ENCODE data around the gene LCN2.

DNA sequence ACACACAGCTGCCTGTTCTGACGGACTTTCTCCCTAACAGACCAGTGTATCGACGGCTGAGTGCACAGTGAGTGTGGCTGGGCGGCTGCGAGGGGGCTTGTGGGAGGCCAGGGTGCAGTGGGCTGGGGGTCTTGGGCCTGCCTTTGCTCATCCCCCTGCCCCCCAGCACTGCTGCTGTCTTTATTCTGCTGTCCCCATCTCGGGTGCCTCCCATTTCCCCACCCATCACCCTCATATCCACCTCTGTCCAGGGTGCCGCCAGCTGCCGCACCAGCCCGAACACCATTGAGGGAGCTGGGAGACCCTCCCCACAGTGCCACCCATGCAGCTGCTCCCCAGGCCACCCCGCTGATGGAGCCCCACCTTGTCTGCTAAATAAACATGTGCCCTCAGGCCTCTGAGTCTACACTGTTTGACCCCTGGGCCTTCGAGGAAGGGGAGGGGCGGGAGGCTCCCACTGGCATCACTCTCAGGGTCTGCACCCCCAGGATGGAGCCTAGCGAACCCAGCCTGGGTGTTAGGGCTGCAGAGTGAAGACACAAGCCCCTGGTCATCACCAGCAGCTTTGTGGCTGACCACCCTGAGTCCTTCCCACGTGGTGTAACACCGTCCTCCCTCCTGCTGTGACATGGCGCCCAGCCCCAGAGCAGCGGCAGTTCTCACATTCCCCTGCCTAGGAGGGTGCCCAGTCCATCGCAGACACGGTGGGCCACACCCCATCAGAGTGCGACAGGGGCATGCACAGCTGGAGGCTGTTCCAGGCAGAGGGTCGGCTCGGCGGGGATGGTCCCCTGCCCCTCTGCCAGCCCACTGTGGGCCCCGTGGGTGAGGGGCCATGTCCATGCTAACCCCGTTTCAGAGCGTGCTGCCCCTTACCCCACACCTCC is 4.0 kb downstream of the LCN2 start:
- TF ChIP-seq, protein P1, sequence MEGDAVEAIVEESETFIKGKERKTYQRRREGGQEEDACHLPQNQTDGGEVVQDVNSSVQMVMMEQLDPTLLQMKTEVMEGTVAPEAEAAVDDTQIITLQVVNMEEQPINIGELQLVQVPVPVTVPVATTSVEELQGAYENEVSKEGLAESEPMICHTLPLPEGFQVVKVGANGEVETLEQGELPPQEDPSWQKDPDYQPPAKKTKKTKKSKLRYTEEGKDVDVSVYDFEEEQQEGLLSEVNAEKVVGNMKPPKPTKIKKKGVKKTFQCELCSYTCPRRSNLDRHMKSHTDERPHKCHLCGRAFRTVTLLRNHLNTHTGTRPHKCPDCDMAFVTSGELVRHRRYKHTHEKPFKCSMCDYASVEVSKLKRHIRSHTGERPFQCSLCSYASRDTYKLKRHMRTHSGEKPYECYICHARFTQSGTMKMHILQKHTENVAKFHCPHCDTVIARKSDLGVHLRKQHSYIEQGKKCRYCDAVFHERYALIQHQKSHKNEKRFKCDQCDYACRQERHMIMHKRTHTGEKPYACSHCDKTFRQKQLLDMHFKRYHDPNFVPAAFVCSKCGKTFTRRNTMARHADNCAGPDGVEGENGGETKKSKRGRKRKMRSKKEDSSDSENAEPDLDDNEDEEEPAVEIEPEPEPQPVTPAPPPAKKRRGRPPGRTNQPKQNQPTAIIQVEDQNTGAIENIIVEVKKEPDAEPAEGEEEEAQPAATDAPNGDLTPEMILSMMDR (IDR thresholded peaks at IDR 0.05; ENCODE audit: insufficient read depth, low read length, poor library complexity, severe bottlenecking) = no peak
- no peak for TF ChIP-seq EZH2phosphoT487 (conservative IDR thresholded peaks at IDR 0.05; ENCODE audit: low read length)
